Measurements from ENCODE around the gene ZER1.
A peak's percentile ranks its signal among the peaks of the same experiment; 100 is the strongest.

Gene ZER1

DNA sequence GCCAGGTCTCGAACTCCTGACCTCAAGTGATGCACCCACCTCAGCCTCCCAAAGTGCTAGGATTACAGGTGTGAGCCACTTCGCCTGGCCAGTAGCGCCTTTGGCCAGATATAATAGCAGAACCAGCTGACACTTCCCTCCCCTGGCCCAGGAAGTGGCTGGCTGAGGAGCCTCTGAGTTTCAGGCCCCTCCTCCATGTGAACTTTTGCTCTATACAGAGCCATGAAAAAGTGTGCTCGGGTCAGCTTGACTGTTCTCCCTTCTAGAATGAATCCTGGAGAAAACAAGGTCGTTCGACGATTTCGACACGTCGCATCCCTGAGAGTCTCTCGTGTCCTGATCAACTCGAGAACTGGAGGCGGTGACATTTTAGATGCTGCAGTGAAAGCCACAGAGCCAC lies 39.2 kb downstream of the ZER1 start:
- no peak for DNase-seq

DNA sequence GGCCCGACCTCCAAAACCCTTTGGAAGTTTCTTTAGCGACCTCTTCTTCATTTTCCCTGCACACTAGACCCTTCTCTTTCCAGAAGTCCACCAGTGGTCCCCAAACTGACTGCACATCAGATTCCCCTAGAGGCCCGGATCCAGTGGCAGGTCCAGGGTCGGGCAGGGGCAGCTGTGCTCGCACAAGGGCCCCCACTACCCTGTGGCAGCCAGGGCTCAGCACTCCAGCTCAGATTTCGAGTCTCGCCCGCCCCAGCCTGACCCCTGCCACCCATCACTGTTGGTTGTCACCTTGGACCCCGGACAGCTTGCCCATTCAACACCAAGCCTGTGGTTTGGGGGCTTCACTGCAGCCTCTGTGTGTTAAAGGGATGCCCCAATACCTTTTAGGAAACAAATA lies 40.0 kb downstream of the ZER1 start:
- no peak for DNase-seq

DNA sequence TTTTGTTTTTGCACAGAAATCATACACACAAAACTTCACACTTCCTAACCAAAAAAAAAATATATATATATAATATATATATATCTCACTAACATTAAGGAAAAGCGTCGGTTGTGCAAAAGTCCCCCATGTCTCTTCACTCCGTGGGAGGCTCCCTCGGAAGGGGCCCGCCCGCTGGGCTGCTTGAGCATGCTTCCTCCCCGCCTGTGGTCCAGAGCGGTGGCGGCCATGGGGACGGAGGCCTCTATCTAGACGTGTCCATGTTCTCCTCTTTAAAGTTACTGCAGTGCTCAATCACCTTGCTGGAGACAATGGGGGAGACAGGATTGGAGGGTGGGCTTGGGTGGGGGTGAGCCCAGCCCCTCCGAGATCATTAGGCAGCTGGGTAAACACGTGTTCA lies 40.6 kb downstream of the ZER1 start:
- no peak for DNase-seq

GRCh38 chr9:128729766-128730517 lies 41.8 kb downstream of the ZER1 start:
- DNase-seq = no peak

- no peak for DNase-seq
These were observed 42.4 kb downstream of the ZER1 start for GRCh38 chr9:128729302-128729701.

DNA sequence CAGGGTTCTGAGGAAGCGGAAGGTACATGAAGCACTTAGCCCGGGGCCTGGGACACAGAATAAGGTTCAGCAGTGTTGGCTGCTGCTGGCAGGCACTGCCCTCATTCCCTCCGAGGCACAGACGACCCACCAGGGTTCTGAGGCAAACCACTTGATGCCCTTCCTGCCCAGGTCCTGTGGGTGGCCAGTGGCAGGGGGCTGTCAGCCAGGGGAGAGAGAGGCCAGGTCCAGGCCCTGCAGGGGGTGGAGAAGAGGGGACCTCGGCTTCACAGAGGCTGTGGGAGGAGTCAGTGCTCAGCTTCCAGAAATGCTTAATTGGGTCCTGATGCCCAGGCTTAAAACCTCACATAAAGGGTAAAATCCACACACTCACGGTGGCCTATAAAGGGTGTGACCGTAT lies 43.4 kb downstream of the ZER1 start:
- no peak for DNase-seq

DNA sequence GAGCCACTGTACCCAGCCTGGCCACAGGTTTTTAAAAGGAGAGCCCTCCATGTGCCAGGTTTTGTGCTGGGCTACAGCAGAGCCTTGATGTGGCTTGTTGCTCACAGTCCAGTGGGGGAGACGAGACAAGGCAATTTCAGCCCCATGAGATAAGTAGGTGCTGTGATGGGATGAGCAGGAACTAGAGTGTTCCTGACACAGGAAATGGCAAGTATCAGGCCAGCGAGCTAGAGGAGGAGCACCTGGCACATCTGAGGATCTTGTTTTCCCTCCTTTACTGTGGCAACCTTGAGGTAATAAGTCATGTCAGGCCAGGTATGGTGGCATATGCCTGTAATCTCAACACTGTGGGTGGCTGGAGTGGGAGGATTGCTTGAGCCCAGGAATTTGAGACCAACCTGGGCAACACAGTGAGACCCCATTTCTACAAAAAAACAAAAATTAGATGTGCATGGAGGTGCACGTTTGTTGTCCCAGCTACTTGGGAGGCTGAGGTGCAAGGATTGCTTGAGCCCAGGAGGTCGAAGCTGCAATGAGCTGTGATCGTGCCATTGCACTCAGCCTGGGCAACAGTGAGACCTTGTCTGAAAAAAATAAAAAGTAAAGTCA lies 44.0 kb downstream of the ZER1 start:
- no peak for DNase-seq

DNA sequence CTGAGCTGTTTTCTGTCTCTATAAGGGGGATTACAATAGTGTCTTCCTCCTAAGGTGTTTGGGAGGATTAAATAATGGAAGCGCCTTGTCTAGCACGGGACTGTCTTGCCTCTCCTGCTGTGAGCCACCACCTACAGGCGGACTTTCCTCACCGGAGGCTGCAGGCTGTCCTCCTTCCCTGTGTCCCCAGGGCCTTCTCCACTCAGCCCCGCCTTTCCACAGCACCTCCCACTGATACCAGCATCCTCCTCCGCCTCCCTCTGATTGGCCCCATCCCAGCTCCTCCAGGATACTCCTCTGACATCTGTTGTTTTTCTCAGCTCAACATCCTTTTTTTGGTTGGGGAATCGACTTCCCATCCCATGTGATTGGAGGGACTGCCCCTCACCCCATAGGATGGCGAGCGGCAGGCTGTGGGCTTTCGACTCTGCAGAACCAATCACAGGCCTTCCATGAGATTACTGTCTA lies 46.9 kb downstream of the ZER1 start:
- DNase-seq = peak; percentile 73

DNA sequence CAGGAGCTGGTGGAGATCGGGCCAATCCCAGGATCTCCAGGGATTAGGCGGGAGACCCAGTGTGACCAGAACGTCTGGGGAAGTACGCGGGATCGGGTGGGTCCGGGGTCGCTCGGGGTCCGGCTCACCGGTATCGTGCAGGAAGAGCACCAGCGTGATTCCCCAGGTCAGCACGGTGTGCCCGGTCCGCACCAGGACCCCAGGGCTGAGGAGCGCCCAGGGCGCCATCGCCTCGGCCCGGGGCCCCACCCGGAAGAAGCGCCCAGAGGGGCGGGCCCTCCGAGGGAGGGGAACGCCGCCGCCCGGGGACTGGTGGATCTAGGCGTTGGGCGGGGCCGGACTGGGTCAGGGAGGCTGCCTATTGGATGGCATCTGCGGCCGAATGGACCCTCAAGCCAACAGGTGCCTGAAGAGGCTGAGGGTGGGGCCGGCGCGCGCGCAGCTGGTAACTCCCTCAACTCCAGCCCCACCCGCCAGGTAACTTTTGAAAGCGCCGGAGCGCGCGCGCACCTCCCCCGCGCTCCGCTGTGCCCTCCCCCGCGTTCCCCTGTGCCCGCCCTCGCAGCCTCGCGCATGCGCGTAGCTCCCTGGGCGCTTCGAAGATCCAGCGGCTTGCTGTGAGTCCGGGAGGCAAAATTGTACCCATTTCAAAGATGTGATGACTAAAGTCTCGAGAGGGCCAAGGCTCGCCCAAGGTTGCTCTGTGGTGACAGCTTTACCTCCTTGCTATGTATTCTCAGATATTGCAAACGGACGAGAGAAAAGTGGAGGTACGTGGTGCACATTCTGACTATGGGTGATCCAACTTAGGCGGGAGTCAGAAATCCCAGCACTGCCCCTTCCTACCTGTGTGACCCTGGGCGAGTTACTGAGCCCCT lies 47.6 kb downstream of the ZER1 start, which contains the start of gene ZDHHC12:
Gene ZDHHC12, minus strand, starts transcription at position 262 of the 878 bp plus-strand sequence. Its CDS starts 34 bp downstream, at position 228.
- peak; percentile 97 for DNase-seq

DNA sequence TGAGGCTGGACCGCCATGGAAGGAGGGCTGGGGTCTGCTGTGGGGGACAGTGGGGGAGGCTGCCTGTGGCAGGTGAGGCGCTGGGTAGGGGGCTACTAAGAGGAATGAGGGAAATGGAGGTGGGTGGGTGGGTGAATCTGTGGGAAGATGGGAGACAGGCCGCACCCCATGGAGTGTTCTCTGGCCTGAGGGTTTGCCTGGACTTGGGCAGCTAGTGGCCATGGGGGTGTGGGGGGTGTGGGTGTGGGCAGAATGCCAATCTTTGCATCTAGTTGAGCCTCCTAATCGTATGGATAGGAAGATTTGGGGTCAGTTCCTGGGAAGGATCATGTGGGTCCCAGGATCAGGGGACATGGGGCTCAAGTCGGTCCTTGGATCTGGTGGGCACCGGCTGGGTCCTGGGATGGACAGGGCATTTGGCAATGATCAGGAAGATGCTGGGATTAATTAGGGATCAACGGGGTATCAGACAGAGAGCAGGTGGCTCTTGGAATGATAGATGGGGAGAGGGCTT lies 48.3 kb downstream of the ZER1 start:
- DNase-seq = no peak

DNA sequence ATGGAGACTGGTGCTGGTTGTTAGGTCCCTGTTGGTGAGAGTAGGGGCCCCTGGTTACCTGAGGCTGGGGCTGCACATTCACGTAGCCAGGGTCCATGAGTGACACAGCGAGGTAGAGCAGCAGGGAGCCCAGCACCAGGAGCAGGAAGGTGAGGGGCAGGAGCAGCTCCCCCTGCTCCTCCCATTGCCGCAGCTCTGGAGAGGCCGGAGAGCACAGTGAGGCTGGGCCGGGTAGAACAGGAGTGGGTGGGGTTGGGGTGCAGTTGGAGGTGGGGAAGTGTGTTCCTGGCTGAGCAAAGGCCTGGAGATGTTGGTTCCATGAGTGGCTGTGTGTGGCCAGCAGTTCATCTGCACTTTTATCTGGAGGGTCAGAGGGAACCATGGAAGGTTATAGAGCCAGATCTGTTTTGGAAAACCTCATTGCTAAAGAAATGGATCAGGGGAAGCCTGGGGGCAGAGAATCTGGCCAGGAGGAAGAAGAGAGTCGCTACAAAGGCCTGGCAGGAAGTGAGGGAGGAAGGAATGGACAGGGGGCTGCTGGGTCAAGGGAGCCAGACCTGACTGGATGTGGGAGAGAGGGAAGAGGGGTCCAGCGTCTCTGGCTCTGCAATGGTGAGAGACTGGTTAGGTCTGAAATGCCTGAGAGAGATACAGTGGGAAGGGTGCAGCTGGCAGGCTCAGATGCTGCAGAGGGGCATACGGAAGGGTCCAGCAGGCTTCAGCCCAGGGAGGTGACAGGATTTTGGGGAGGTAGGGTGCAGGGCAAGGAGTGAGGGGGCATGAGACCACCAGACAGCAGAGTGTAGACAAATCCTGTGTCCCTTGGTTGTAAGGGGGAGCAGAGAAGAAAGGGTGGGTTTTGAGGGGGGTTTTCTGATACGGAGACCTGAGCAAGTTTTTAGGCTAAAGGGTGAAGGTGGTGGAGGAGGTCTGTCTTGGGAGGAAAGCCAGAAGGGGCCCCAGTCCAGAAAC lies 49.1 kb downstream of the ZER1 start:
- DNase-seq = no peak

- DNase-seq = no peak
These were observed 50.2 kb downstream of the ZER1 start for GRCh38 chr9:128721487-128722010.

- no peak for DNase-seq
These were observed 50.8 kb downstream of the ZER1 start for GRCh38 chr9:128720841-128721486.

DNA sequence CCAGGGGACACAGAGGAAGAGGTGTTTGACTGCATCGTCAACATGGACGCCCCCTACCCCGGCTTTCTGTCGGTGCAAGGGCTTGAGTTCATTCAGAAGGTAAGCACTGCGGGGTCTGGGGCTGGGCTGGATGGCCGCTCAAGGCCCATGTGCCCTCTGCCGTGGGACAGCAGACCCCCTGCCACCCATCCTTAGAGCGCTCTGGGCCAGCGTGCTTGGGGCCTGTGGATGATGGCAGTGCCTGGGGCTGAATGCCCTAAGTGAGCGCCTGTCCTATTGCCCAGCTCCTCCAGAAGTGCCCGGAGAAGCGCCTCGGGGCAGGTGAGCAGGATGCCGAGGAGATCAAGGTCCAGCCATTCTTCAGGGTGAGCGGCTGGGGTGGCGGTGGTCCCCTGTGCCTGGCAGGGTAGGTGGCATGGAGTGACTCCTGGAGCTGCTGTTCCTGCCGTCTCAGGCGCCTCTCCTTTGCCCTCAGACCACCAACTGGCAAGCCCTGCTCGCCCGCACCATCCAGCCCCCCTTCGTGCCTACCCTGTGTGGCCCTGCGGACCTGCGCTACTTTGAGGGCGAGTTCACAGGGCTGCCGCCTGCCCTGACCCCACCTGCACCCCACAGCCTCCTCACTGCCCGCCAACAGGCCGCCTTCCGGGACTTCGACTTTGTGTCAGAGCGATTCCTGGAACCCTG lies 51.7 kb downstream of the ZER1 start:
- DNase-seq = no peak

- no peak for DNase-seq
These were observed 53.3 kb downstream of the ZER1 start for GRCh38 chr9:128718475-128718874.

DNA sequence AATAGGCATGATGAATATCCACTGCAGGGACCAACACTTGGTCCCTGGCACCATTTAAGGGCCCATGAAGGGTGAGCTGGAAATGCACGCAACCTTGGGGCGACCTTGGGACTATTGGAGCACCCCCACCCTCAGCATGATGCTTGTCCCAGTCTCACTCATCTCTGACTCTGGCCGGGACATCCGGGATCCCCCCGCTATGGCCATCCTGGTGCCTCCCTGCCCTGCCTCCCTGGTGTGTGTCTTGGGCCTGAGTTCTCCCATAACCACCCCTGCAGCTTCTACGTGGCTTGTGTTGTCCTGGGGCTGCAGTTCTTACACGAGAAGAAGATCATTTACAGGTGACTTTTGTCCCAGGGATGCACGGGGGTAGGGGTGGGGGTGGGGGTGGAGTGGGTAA lies 53.7 kb downstream of the ZER1 start:
- DNase-seq = no peak

- DNase-seq = no peak
These were observed 55.0 kb downstream of the ZER1 start for GRCh38 chr9:128716581-128717254.

DNA sequence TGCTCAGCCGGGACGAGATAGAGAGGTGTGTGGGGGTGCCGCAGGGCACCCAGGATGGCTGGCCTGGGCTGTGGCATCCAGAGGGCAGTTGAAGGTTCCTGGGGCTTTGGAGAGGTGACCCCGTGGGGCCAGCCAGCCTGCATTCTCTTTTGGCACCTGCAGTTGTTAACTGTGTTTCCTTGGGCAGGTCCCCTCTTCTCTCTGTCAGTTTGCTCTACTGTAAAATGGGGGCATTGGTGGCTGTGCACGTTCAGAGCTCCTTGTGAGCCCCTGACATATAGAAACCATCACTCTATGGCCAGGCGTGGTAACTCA lies 56.3 kb downstream of the ZER1 start:
- no peak for DNase-seq

GRCh38 chr9:128714586-128715435 lies 56.9 kb downstream of the ZER1 start:
- DNase-seq = no peak

Data from SHP77 treated with DMSO at 0.1 percent for 48 hours (cell line).